RPMI7951 (cell line): ENCODE results near the gene CCDC91. TPM values are rescaled to one million over a fixed set of nuclear protein-coding genes. Genes with fewer than 3 reads are reported as not detected.
"Not testable (repeated sequence)": the region's sequence is repeated elsewhere in the genome, so short reads cannot be mapped to it uniquely, and the experiment has no call there.

Experiments
- DNase-seq: peaks from one replicate; pipeline ENCODE4 v3.0.0-alpha.2; 2012; ENCODE audit warnings: low read depth
- total RNA-seq: library from RNA; depleted of rRNA; stranded (reverse); fragments of >200 nt; shearing (Covaris generic); gene quantifications from 2 replicates; pipeline ENCODE4 v1.2.3, GENCODE V29; 2014

CCDC91 gene
- total RNA-seq, 1 experiment from 2014 or later = 14.3 TPM

DNA sequence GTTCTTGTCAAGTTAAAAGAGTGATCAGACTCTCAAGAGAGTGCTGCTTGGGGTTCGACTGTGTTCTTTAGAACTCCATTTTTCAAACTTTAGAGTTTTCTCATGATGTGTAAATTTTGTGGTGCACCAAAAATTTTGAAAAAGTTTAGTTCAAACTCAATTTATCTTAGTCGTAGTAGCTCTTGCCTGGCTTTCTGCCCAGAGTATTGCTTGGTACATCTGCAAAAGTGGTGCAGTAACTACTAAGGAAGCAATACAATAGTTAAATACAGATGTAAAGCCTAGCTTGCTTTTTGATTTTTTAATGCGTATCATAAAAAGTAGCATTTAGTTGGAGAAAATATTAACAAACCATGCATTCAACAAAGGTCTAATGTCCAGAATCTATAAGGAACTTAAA, 9.5 kb upstream of the CCDC91 start:
- no peak for DNase-seq

DNA sequence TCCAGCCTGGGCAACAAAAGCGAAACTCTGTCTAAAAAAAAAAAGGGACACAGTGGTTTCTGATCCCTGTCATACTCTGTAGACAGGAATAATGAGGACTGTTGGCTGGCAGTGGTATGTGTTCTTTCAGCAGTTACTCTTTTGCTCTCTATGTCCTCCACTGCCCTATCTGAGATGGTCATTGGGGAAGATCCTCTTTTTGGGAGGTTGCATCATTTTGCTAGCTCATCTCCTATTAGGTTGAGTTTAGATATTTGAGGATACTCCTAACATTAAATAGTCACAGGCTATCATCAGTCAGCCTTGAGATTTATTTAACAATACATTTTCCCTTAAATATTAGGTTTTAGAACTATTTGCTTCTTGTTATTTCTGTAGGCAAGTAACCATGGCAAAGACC, 5.9 kb upstream of the CCDC91 start:
- no peak for DNase-seq

- DNase-seq = no peak
These were observed 3.8 kb upstream of the CCDC91 start for GRCh38 chr12:28186500-28186899.

DNA sequence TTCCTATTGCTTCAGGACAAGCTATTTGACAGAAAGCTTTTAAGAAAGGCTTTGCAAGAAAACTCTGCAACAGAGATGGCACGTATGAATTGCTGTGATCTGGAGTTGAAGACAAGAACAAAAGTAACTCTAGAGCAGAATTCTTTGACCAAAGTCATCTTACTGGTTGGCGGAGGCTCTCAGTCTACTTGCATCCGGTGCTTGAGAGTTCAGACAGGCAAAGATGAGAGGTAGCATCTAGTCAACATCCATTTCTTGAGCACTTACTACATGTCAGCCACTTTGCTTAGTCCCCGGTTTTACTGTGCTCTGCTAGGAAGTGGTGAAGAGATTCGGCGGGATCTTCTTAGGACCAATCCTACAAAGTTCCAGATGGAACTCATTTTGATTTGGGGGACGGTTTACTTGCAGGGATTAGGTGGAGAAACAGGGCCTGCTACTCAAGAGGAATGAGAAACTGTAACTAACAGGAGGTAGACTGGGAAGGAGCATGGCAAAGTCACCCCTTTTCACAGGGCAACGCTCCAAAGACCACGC, 404 bp upstream of the CCDC91 start:
- DNase-seq = peak; percentile 43

DNA sequence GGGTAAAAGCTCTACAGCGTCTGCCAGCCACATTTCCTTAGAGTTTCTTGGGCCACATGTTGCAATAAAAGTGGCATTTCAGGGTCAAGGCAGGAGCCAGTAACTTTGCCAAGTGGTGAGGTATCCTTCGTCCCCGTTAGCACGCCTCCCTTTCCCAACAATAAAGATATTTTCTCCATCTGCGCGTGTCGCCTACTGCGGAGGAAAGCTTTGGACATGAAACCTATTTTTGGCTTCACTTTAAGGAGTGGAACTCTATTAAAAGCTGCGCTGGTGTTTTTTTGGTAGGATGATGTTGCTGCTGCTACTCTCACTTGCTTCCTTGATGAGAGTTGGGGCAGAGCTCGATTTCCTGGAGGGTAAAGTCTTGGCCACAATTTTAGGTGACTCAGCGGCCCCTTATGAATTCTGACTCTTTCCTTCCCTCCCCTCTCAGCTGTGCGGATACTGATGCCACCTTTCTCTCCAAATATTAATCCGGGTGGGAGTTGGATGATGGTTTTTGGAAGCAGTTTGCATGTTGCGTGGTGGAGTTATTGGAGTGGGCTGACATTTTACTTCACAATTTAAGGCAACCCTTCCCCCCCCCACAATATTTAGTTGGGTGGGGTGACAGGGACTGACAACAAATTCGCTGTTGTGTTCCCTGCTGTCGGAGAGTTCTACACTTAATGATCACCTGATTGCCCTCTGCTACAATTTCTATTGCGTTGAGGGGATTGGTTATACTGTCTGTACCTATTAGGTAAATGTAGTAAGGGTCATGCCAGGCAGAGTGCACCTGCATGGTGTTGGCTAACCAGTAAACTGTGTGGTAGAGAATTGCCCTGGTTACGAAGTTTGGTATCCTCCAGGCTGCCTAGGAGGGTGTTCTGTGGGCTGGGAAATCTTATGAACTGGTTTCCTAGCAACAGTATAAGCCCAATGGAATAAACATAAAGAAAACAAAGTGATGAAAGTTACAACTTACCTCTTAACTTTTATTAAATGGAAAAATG, 1.1 kb downstream of the CCDC91 start:
- DNase-seq = peak; percentile 64

GRCh38 chr12:28192125-28192524, 1.9 kb downstream of the CCDC91 start:
- no peak for DNase-seq

DNA sequence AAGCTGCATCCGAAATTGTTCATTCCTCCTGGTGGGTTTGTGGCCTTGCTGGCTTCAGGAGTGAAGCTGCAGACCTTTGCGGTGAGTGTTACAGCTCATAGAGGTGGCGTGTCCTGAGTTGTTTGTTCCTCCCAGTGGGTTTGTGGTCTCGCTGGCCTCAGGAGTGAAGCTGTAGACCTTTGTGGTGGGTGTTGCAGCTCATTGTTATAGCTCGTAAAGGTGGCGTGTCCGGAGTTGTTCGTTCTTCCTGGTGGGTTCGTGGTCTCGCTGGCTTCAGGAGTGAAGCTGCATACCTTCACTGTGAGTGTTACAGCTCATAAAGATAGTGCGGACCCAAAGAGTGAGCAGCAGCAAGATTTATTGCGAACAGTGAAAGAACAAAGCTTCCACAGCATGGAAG, 4.4 kb downstream of the CCDC91 start:
- not testable (repeated sequence) for DNase-seq

- DNase-seq = not testable (repeated sequence)
These were observed 10.9 kb downstream of the CCDC91 start for GRCh38 chr12:28201136-28201535.

- no peak for DNase-seq
These were observed 12.3 kb downstream of the CCDC91 start for GRCh38 chr12:28202374-28203130.

DNA sequence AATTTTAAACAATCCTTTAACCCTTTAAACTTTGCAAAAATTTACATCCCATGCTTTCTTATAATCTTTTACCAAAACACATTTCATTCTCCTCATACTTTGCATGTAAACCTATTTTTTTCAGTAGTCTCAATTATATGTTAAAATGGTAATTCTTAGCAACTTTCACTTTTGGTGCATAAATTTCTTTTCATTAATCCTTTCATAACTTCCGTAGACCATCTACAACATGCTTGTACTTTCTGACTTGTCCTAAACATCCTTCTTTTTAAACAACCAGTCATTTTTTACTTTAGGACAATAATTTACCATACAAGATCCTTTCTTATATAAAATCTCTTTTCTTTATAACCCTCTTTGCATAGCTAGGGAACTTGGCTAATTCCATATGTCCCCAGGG, 19.5 kb downstream of the CCDC91 start:
- DNase-seq = peak; percentile 39

- DNase-seq = no peak
These were observed 21.9 kb downstream of the CCDC91 start for GRCh38 chr12:28212182-28212581.

- DNase-seq = no peak
These were observed 24.8 kb downstream of the CCDC91 start for GRCh38 chr12:28215021-28215420.

- DNase-seq = no peak
These were observed 25.8 kb downstream of the CCDC91 start for GRCh38 chr12:28216016-28216415.

- DNase-seq = no peak
These were observed 27.5 kb downstream of the CCDC91 start for GRCh38 chr12:28217805-28218204.

DNA sequence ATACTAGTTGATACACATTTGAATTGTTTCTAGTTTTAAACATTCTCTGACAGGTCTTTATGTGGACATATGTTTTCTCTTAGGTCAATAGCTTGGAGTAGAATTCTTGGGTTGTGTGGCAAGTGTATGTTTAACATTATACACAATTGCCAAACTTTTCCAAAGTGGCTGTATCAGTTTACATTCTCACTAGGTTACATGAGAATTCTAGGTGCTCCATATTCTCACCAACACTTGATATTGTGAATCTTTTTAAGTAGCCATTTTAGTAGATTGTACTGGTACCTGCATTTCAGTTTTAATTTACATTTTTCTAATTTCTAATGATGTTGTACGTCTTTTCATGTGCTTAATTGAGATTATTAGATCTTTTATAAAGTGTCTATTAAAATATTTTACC, 28.6 kb downstream of the CCDC91 start:
- DNase-seq = no peak

DNA sequence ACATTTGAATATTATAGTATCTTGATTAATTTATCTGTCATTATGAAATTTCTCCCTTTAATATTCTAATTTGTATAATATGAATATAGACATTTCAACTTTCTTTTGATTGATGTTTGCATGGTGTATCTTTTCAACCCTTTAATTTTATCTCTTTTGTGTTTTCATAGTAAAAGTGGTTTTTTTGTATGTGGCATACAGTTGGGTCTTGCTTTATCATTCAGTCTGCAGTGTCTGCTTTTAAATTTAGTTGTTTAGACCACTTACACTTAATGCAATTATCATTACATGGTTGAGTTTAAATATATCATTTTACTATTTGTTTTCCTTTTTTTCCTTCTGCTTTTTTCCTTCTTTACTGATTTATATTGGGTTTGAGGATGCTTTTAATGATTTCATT, 29.6 kb downstream of the CCDC91 start:
- no peak for DNase-seq

DNA sequence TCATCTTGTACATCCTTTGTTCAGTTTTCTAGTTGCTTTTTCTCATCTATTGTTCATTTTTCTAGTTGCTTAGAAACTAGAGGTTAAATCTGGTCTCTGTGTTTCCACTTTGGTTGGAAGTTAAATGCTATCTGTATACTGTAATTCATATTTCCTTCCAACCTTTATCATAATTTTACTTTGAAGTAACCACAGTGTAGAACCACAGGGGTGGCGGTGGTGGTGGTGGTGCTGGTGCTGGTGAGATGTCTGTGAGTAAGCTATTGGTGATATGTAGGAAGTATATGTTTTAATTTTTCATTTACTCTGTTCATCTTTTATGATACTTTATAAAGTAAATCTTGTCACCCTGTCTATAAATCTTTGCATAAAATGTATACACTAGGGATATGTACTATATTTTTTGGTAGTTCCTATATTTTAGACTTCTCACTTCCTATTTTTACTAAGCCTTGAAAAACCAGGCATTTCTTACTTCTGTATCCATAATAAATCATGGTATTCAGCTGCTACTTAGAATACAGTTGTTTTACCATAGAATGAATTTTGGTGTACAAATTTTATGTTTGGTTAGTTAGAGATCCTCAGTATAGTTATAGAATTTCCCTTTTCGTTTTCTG, 31.9 kb downstream of the CCDC91 start:
- DNase-seq = no peak

- DNase-seq = no peak
These were observed 32.8 kb downstream of the CCDC91 start for GRCh38 chr12:28223025-28223554.

DNA sequence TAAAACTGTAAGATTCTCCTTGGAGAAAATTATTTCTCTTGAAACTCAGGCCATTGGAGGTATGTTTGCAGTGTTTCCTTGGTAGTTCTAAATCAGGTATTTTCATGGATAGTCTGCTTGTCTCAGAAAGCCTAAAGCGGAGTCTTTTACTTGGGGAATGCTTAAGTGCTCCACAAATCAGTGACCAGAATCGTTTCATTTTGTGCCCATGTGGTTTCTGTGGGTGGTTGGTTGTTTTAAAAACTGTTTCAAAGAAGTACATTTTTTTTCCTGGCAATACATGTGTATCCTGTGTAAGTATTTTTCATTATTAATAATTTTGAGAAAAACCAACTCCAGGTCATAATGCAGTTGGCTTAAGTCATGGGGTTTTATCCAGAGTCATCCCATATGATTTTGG, 33.6 kb downstream of the CCDC91 start:
- DNase-seq = no peak

GRCh38 chr12:28226705-28227104, 36.4 kb downstream of the CCDC91 start:
- DNase-seq = no peak

DNA sequence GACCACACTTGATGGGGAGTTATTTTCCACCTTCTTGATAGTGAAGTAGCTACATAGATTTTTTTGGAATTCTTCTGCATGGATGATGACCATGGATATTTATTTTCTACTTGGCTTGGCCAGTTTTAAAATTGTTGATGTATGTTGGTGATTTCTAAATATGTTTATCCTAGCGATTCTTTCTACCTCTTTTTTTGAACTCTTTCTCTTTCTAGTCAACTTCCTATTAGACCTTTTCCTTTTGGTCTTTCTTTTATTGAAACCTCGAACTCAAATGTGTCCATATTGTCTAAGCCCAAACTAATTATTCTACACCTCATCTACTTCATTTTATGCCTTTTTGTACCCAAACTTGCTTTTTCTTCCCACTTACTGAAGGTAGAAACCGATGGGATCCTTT, 37.0 kb downstream of the CCDC91 start:
- DNase-seq = no peak

GRCh38 chr12:28231248-28231647, 41.0 kb downstream of the CCDC91 start:
- no peak for DNase-seq
